H9 (cell line): Measurements from ENCODE around the gene EPSTI1. TPM values are rescaled to one million over a fixed set of nuclear protein-coding genes. Genes with fewer than 3 reads are reported as not detected.
A peak's percentile ranks its signal among the peaks of the same experiment; 100 is the strongest.

Source experiments
- DNase-seq: peaks from one replicate; pipeline ENCODE4 v3.0.0-alpha.2; 2017
- H2AFZ ChIP-seq: one replicate; pipeline ENCODE4 v1.6.1; 2013; ENCODE audit warnings: mild to moderate bottlenecking, low read length, control low read depth, moderate library complexity
- H2AK5ac ChIP-seq: 2 replicates; pipeline ENCODE4 v1.6.1; 2013; ENCODE audit warnings: low read length, control low read depth, mixed read lengths; ENCODE audit not compliant: insufficient read length
- H2BK120ac ChIP-seq: one replicate; pipeline ENCODE4 v1.6.1; 2013; ENCODE audit warnings: low read depth, mild to moderate bottlenecking, low read length, control low read depth, inconsistent platforms; ENCODE audit not compliant: poor library complexity, severe bottlenecking
- H2BK12ac ChIP-seq: 2 replicates; pipeline ENCODE4 v1.6.1; 2013; ENCODE audit warnings: low read length, control low read depth, mixed read lengths, low read depth; ENCODE audit not compliant: insufficient read length
- H2BK15ac ChIP-seq: 2 replicates; pipeline ENCODE4 v1.6.1; 2013; ENCODE audit warnings: low read depth, low read length, control low read depth
- H2BK20ac ChIP-seq: one replicate; pipeline ENCODE4 v1.6.1; 2013; ENCODE audit warnings: low read depth, mild to moderate bottlenecking, low read length, control low read depth, inconsistent platforms; ENCODE audit not compliant: poor library complexity, severe bottlenecking
- H2BK5ac ChIP-seq: 2 replicates; pipeline ENCODE4 v1.6.1; 2013; ENCODE audit warnings: low read length, control low read depth, mixed read lengths; ENCODE audit not compliant: insufficient read length
- H3K14ac ChIP-seq: 2 replicates; pipeline ENCODE4 v1.6.1; 2013; ENCODE audit warnings: low read length, control low read depth; ENCODE audit not compliant: insufficient read depth
- H3K18ac ChIP-seq: 2 replicates; pipeline ENCODE4 v1.6.1; 2013; ENCODE audit warnings: low read depth, mild to moderate bottlenecking, mixed read lengths, low read length, control low read depth; ENCODE audit not compliant: insufficient read length
- H3K23ac ChIP-seq: 2 replicates; pipeline ENCODE4 v1.6.1; 2013; ENCODE audit warnings: low read length, control low read depth, mixed read lengths, low read depth; ENCODE audit not compliant: insufficient read length
- H3K23me2 ChIP-seq: 2 replicates; pipeline ENCODE4 v1.6.1; 2013; ENCODE audit warnings: low read depth, mild to moderate bottlenecking, mixed read lengths, low read length, control low read depth; ENCODE audit not compliant: insufficient read length, poor library complexity, severe bottlenecking
- H3K27ac ChIP-seq: 2 replicates; pipeline ENCODE4 v1.5.1; 2013; ENCODE audit warnings: low read length, control low read depth, mixed read lengths, low read depth; ENCODE audit not compliant: insufficient read length
- H3K27me3 ChIP-seq: 2 replicates; pipeline ENCODE4 v1.6.1; 2013; ENCODE audit warnings: low read length, control low read depth, inconsistent platforms; ENCODE audit not compliant: insufficient read depth
- H3K4ac ChIP-seq: 2 replicates; pipeline ENCODE4 v1.6.1; 2013; ENCODE audit warnings: low read depth, mild to moderate bottlenecking, control low read depth, inconsistent platforms, low read length, moderate library complexity
- H3K4me1 ChIP-seq: 2 replicates; pipeline ENCODE4 v1.6.1; 2013; ENCODE audit warnings: low read length, control low read depth, inconsistent platforms; ENCODE audit not compliant: insufficient read depth
- H3K4me2 ChIP-seq: 2 replicates; pipeline ENCODE4 v1.6.1; 2013; ENCODE audit warnings: low read length, control low read depth, mixed read lengths; ENCODE audit not compliant: insufficient read length, insufficient read depth
- H3K56ac ChIP-seq: 2 replicates; pipeline ENCODE4 v1.6.1; 2013; ENCODE audit warnings: low read depth, mild to moderate bottlenecking, mixed read lengths, low read length, control low read depth; ENCODE audit not compliant: insufficient read length
- H3K79me1 ChIP-seq: 2 replicates; pipeline ENCODE4 v1.6.1; 2013; ENCODE audit warnings: low read depth, mild to moderate bottlenecking, moderate library complexity, low read length, control low read depth, inconsistent platforms; ENCODE audit not compliant: insufficient read depth, poor library complexity, severe bottlenecking
- H3K79me2 ChIP-seq: 2 replicates; pipeline ENCODE4 v1.6.1; 2013; ENCODE audit warnings: low read length, control low read depth, inconsistent platforms; ENCODE audit not compliant: insufficient read depth
- H3K9ac ChIP-seq: 2 replicates; pipeline ENCODE4 v1.6.1; 2013; ENCODE audit warnings: low read length, control low read depth, mixed read lengths; ENCODE audit not compliant: insufficient read length; ENCODE audit errors: extremely low read depth
- H3K9me3 ChIP-seq: one replicate; pipeline ENCODE4 v1.6.1; 2013; ENCODE audit warnings: low read depth, low read length, inconsistent platforms; ENCODE audit not compliant: control insufficient read depth
- H3T11ph ChIP-seq: one replicate; pipeline ENCODE4 v1.6.1; 2013; ENCODE audit warnings: mild to moderate bottlenecking, low read length, control low read depth, inconsistent platforms
- H4K20me1 ChIP-seq: one replicate; pipeline ENCODE4 v1.6.1; 2013; ENCODE audit not compliant: control insufficient read depth, insufficient read length, insufficient read depth
- H4K5ac ChIP-seq: 2 replicates; pipeline ENCODE4 v1.6.1; 2013; ENCODE audit warnings: low read depth, mild to moderate bottlenecking, mixed read lengths, low read length, control low read depth; ENCODE audit not compliant: insufficient read length
- H4K8ac ChIP-seq: replicated peaks from 2 replicates; pipeline ENCODE4 v1.6.1; 2013; ENCODE audit warnings: low read length, control low read depth, mixed read lengths, low read depth; ENCODE audit not compliant: insufficient read length
- H4K91ac ChIP-seq: 2 replicates; pipeline ENCODE4 v1.6.1; 2013; ENCODE audit warnings: low read depth, mild to moderate bottlenecking, moderate library complexity, mixed read lengths, low read length, control low read depth; ENCODE audit not compliant: insufficient read length
- H3K27ac Mint-ChIP-seq, 3 experiments: 2 replicates in 2 of 3; 3 replicates in 1 of 3; pipeline ENCODE4 v1.8.0; 2020 to 2021; ENCODE audit warnings: mixed read lengths in 3 of 3, mild to moderate bottlenecking in 1 of 3, moderate library complexity in 1 of 3
- H3K27me3 Mint-ChIP-seq: 2 replicates; pipeline ENCODE4 v1.8.0; 2021; ENCODE audit warnings: low read depth, mild to moderate bottlenecking, moderate library complexity, mixed read lengths
- H3K36me3 Mint-ChIP-seq, 3 experiments: 2 replicates in 2 of 3; 3 replicates in 1 of 3; pipeline ENCODE4 v1.8.0; 2020 to 2021; ENCODE audit warnings: low read depth in 3 of 3, mixed read lengths in 3 of 3; ENCODE audit not compliant: insufficient read depth in 1 of 3
- H3K4me1 Mint-ChIP-seq, 2 experiments: 2 replicates each; pipeline ENCODE4 v1.8.0; 2020; ENCODE audit warnings: mixed read lengths in 2 of 2
- H3K4me3 Mint-ChIP-seq, 2 experiments: 2 replicates in 1 of 2; 3 replicates in 1 of 2; pipeline ENCODE4 v1.8.0; 2020 to 2021; ENCODE audit warnings: mild to moderate bottlenecking in 2 of 2, mixed read lengths in 2 of 2, moderate library complexity in 1 of 2
- H3K9me3 Mint-ChIP-seq, 2 experiments: 2 replicates in 1 of 2; 3 replicates in 1 of 2; pipeline ENCODE4 v1.8.0; 2020; ENCODE audit warnings: mild to moderate bottlenecking in 2 of 2, mixed read lengths in 2 of 2, moderate library complexity in 1 of 2
- CTCF ChIP-seq: fragments of 200-600 bp; sonication (generic); conservative IDR thresholded peaks from 3 replicates; pipeline ENCODE4 v1.8.0; 2021; ENCODE audit warnings: antibody characterized with exemption, mild to moderate bottlenecking
- WGBS: extraction: QIAGEN DNeasy Blood & Tissue Kit; methylation state at CpG from one replicate; pipeline ENCODE4 v1.1.7; 2013; ENCODE audit warnings: missing lambda C conversion rate, low lambda C conversion rate, mixed read lengths; ENCODE audit not compliant: insufficient read length; ENCODE audit errors: extremely low coverage; 5-methylcytosine and 5-hydroxymethylcytosine counted together
- total RNA-seq: library from RNA; stranded (reverse); gene quantifications from 2 replicates; pipeline ENCODE4 v1.2.1, GENCODE V29; 2021

Gene EPSTI1
- total RNA-seq, 1 experiment from 2014 or later = 0.70 TPM

- Mint-ChIP-seq H3K27me3 (peaks cover 3% of the 10 kb centered on the region), H3K27ac (peak overlapping the region; percentile 45 to 96 (median 66); a peak in 5 of 7 replicates), H3K9me3 (peaks cover 0 to 2% of the 10 kb centered on the region in 2 experiments; a peak in 3 of 5 replicates), H3K4me1 (peaks cover 55 to 56% of the 10 kb centered on the region in 2 experiments), H3K4me3 (peak overlapping the region; percentile 46 to 71), H3K36me3 (peaks cover 0 to 17% (median 10%) of the 10 kb centered on the region in 3 experiments; a peak in 5 of 7 replicates)
- TF ChIP-seq CTCF = no peak
- Histone ChIP-seq H3K27me3 (no peaks in the 10 kb centered on the region), H3K14ac (no peak overlapping the region), H3K4me1 (peaks cover 17% of the 10 kb centered on the region), H2AK5ac (no peak overlapping the region), H3K27ac (peak overlapping the region; percentile 87), H2BK120ac (no peak overlapping the region), H4K5ac (no peak overlapping the region), H3K4ac (no peak overlapping the region), H2AFZ (no peak overlapping the region), H2BK12ac (peak overlapping the region; percentile 9), H3K18ac (peak overlapping the region; percentile 10), H3K23ac (no peak overlapping the region), H3K79me1 (no peaks in the 10 kb centered on the region), H2BK20ac (no peak overlapping the region), H4K8ac (no peak overlapping the region), H3K4me2 (peak overlapping the region; percentile 75), H4K20me1 (no peaks in the 10 kb centered on the region), H3K56ac (no peak overlapping the region), H2BK5ac (no peak overlapping the region), H3K9me3 (no peaks in the 10 kb centered on the region), H3K79me2 (peaks cover 2% of the 10 kb centered on the region; the same call in 1 of the 2 replicates), H2BK15ac (no peak overlapping the region), H4K91ac (no peak overlapping the region), H3K9ac (peak overlapping the region; percentile 21), H3K23me2 (peaks cover 3% of the 10 kb centered on the region), H3T11ph (no peak overlapping the region)
- WGBS = no CpG with 5 or more reads among the region's 1 CpG
- peak; percentile 51 for DNase-seq
Measured at GRCh38 chr13:42876270-42876714, 115.7 kb downstream of the EPSTI1 start.
